Upper lobe of left lung (tissue), 6 donors: ENCODE results near the gene SLC9A9. TPM values are rescaled to one million over a fixed set of nuclear protein-coding genes. Genes with fewer than 3 reads are reported as not detected.
A peak's percentile ranks its signal among the peaks of the same experiment; 100 is the strongest.

ENCODE experiments used
- ATAC-seq, 2 donors: fragments of 200-7000 bp; cut with Tn5 transposase; one replicate each; pipeline ENCODE4 v1.9.1; 2022; ENCODE audit warnings: mild to moderate bottlenecking in 2 of 2, moderate library complexity in 2 of 2; ENCODE audit not compliant: low FRiP score in 2 of 2
- DNase-seq, 2 donors: peaks; one replicate each; pipeline ENCODE4 v3.0.0-alpha.2; 2019 to 2020
- H3K27ac ChIP-seq, 4 donors: fragments of 200-600 bp; sonication (generic); one replicate each; pipeline ENCODE4 v1.5.1; 2016 to 2019
- H3K27me3 ChIP-seq, 4 donors: fragments of 200-600 bp; sonication (generic); one replicate each; pipeline ENCODE4 v1.5.1; 2017 to 2019
- H3K36me3 ChIP-seq, 4 donors: fragments of 200-600 bp; sonication (generic); one replicate each; pipeline ENCODE4 v1.5.1; 2016 to 2019
- H3K4me1 ChIP-seq, 4 donors: fragments of 200-600 bp; sonication (generic); one replicate each; pipeline ENCODE4 v1.5.1; 2018 to 2019
- H3K4me3 ChIP-seq, 4 donors: fragments of 200-600 bp; sonication (generic); one replicate each; pipeline ENCODE4 v1.5.1; 2017 to 2019; ENCODE audit warnings: mild to moderate bottlenecking in 2 of 4, moderate library complexity in 1 of 4
- H3K9me3 ChIP-seq, 4 donors: fragments of 200-600 bp; sonication (generic); one replicate each; pipeline ENCODE4 v1.5.1; 2018 to 2019
- CTCF ChIP-seq, 6 experiments: fragments of 450-650 bp in 4 of 6; fragments of 200-600 bp in 2 of 6; sonication (generic) in 2 of 6; IDR thresholded peaks; one replicate each; pipeline ENCODE4 v1.5.1; 2016 to 2019; ENCODE audit warnings: antibody characterized with exemption in 6 of 6
- EP300 ChIP-seq, 4 donors: sonication (generic); formaldehyde crosslinking; IDR thresholded peaks; one replicate each; pipeline ENCODE4 v1.5.1; 2017; ENCODE audit warnings: antibody characterized with exemption in 4 of 4, control low read depth in 2 of 4
- POLR2A ChIP-seq, 4 donors: fragments of 450-650 bp; IDR thresholded peaks; one replicate each; pipeline ENCODE4 v1.5.1; 2016 to 2017; ENCODE audit warnings: antibody characterized with exemption in 4 of 4, mild to moderate bottlenecking in 2 of 4
- POLR2AphosphoS5 ChIP-seq, 2 donors: sonication (generic); formaldehyde crosslinking; IDR thresholded peaks; one replicate each; pipeline ENCODE4 v1.5.1; 2017; ENCODE audit warnings: antibody characterized with exemption in 2 of 2
- WGBS, 2 donors: methylation state at CpG; one replicate each; pipeline ENCODE4 v1.1.5; 2017 to 2018; 5-methylcytosine and 5-hydroxymethylcytosine counted together
- total RNA-seq, 6 donors: library from RNA; depleted of rRNA in 4 of 6; stranded (reverse); fragments of >200 nt in 4 of 6; gene quantifications; one replicate each; pipeline versions ENCODE4 v1.1.0 to v1.2.1, GENCODE V29; 2016 to 2021
- donor health status: DM: no; HTN: no; CAD: no; lungs with moderate emphysema.
- donor health status: DM: no; HTN: yes; CAD: no; lungs with severe emphysema.

SLC9A9 gene
- total RNA-seq, 6 donors from 2014 or later, result 4.2 to 20.4 (median 8.7) TPM

GRCh38 chr3:143585720-143586456, 262.4 kb downstream of the SLC9A9 start:
- TF ChIP-seq POLR2AphosphoS5 (IDR thresholded peaks at IDR 0.05) (no peak), EP300 (IDR thresholded peaks at IDR 0.05) (no peak), POLR2A (IDR thresholded peaks at IDR 0.05) (no peak), CTCF (IDR thresholded peaks at IDR 0.05) (no peak)
- H3K27me3 ChIP-seq, result no peaks in the 10 kb centered on the region
- no peak overlapping the region for H3K4me3 ChIP-seq
- H3K4me1 ChIP-seq, result no peaks in the 10 kb centered on the region
- no peaks in the 10 kb centered on the region for H3K9me3 ChIP-seq
- 72 to 75% methylated on average over 3 to 4 of the region's 4 CpGs for WGBS, 2 donors
- DNase-seq (no peak), ATAC-seq (peak; percentile 53 to 55)
- no peaks in the 10 kb centered on the region for H3K36me3 ChIP-seq
- peak overlapping the region in 1 of 4 donors; percentile 24 for H3K27ac ChIP-seq

- no peak overlapping the region for H3K4me3 ChIP-seq
- no peak for TF ChIP-seq POLR2A (IDR thresholded peaks at IDR 0.05)
- TF ChIP-seq EP300 (IDR thresholded peaks at IDR 0.05), result no peak
- no peak for TF ChIP-seq CTCF (IDR thresholded peaks at IDR 0.05)
- TF ChIP-seq POLR2AphosphoS5 (IDR thresholded peaks at IDR 0.05), result no peak
- no peaks in the 10 kb centered on the region for H3K36me3 ChIP-seq
- no peaks in the 10 kb centered on the region for H3K9me3 ChIP-seq
- H3K27me3 ChIP-seq, result no peaks in the 10 kb centered on the region
- WGBS, 2 donors, result 90 to 100% methylated on average over 1 of the region's 1 CpG
- H3K4me1 ChIP-seq, result no peaks in the 10 kb centered on the region
- no peak for ATAC-seq
- DNase-seq, result no peak
- no peak overlapping the region for H3K27ac ChIP-seq
Measured at GRCh38 chr3:143584474-143584873, 263.8 kb downstream of the SLC9A9 start.

GRCh38 chr3:143581972-143582722, 266.1 kb downstream of the SLC9A9 start:
- Histone ChIP-seq H3K36me3 (no peaks in the 10 kb centered on the region), H3K27me3 (no peaks in the 10 kb centered on the region), H3K27ac (no peak overlapping the region), H3K9me3 (no peaks in the 10 kb centered on the region), H3K4me3 (no peak overlapping the region), H3K4me1 (no peaks in the 10 kb centered on the region)
- ATAC-seq (no peak), DNase-seq (no peak)
- TF ChIP-seq POLR2A (IDR thresholded peaks at IDR 0.05), result no peak
- no peak for TF ChIP-seq POLR2AphosphoS5 (IDR thresholded peaks at IDR 0.05)
- no peak for TF ChIP-seq EP300 (IDR thresholded peaks at IDR 0.05)
- no peak for TF ChIP-seq CTCF (IDR thresholded peaks at IDR 0.05)
- 88 to 91% methylated on average over 6 of the region's 6 CpGs for WGBS, 2 donors

- Histone ChIP-seq H3K27me3 (no peaks in the 10 kb centered on the region), H3K4me1 (no peaks in the 10 kb centered on the region), H3K9me3 (no peaks in the 10 kb centered on the region), H3K36me3 (no peaks in the 10 kb centered on the region), H3K4me3 (no peak overlapping the region), H3K27ac (no peak overlapping the region)
- ATAC-seq, result no peak
- no peak for DNase-seq
- TF ChIP-seq EP300 (IDR thresholded peaks at IDR 0.05) (no peak), CTCF (IDR thresholded peaks at IDR 0.05) (no peak), POLR2A (IDR thresholded peaks at IDR 0.05) (no peak), POLR2AphosphoS5 (IDR thresholded peaks at IDR 0.05) (no peak)
- WGBS, 2 donors, result 88 to 91% methylated on average over 2 of the region's 2 CpGs
Measured at GRCh38 chr3:143578810-143579435, 269.3 kb downstream of the SLC9A9 start.
